ENCODE results near the gene MYO9B.

DNA sequence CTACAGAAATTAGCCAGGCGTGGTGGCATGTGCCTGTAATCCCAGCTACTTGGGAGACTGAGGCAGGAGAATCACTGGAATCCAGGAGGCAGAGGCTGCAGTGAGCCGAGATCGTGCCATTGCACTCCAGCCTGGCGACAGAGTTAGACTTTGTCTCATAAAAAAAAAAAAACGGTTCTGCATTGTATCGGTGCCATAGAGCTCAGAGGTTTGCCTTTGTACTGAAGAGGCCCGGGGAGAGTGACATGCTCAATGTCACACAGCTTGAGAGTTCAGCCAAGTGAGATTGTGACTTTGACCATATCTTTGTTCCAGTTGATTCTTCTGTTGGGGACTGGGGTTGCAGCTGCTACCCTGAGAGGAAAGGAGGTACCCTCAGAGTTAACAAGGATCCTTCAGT, 4.7 kb upstream of the MYO9B start:
- TF ChIP-seq POLR2AphosphoS5 (IDR thresholded peaks at IDR 0.05; ENCODE audit: low read depth, low read length) (no peak), SIN3A (IDR thresholded peaks at IDR 0.05; ENCODE audit: borderline replicate concordance, insufficient read depth, low read length) (no peak), TAF1 (IDR thresholded peaks at IDR 0.05; ENCODE audit: borderline replicate concordance, insufficient read depth, low read length) (no peak)
